BE2C (cell line): ENCODE measurements around the gene ACER3.

Experiments used
- DNase-seq: peaks from one replicate; pipeline ENCODE4 v3.0.0-alpha.2; 2020
- H3K27me3 ChIP-seq: fragments of 250-450 bp; sonication (Bioruptor Pico); 2 replicates; pipeline ENCODE4 v1.5.1; 2020; ENCODE audit warnings: mild to moderate bottlenecking
- H3K36me3 ChIP-seq: fragments of 250-450 bp; sonication (Bioruptor Pico); 2 replicates; pipeline ENCODE4 v1.5.1; 2020; ENCODE audit warnings: mild to moderate bottlenecking
- H3K4me1 ChIP-seq: fragments of 250-450 bp; sonication (Bioruptor Pico); 2 replicates; pipeline ENCODE4 v1.5.1; 2020
- H3K4me3 ChIP-seq: 2 replicates; pipeline ENCODE4 v1.5.1; 2011; ENCODE audit warnings: low read depth, low read length
- H3K9me3 ChIP-seq: fragments of 250-450 bp; sonication (Bioruptor Pico); 2 replicates; pipeline ENCODE4 v1.5.1; 2020
- CTCF ChIP-seq: IDR thresholded peaks from 2 replicates; pipeline ENCODE4 v1.5.1; 2012; ENCODE audit warnings: mild to moderate bottlenecking, low read depth, low read length

The ACER3 gene

GRCh38 chr11:76836613-76837291 is 24.0 kb upstream of the ACER3 start:
- Histone ChIP-seq H3K4me1 (no peaks in the 10 kb centered on the region), H3K36me3 (no peaks in the 10 kb centered on the region), H3K4me3 (no peak overlapping the region), H3K9me3 (no peaks in the 10 kb centered on the region), H3K27me3 (no peaks in the 10 kb centered on the region)
- TF ChIP-seq CTCF = no peak
- no peak for DNase-seq

GRCh38 chr11:76837696-76838677 is 22.7 kb upstream of the ACER3 start:
- DNase-seq = no peak
- H3K27me3 ChIP-seq = no peaks in the 10 kb centered on the region
- H3K9me3 ChIP-seq = no peaks in the 10 kb centered on the region
- TF ChIP-seq CTCF = no peak
- H3K36me3 ChIP-seq = no peaks in the 10 kb centered on the region
- no peak overlapping the region for H3K4me3 ChIP-seq
- no peaks in the 10 kb centered on the region for H3K4me1 ChIP-seq

GRCh38 chr11:76838678-76839068 is 22.0 kb upstream of the ACER3 start:
- no peaks in the 10 kb centered on the region for H3K4me1 ChIP-seq
- H3K36me3 ChIP-seq = no peaks in the 10 kb centered on the region
- no peaks in the 10 kb centered on the region for H3K9me3 ChIP-seq
- DNase-seq = peak; percentile 59
- no peak overlapping the region for H3K4me3 ChIP-seq
- H3K27me3 ChIP-seq = no peaks in the 10 kb centered on the region
- TF ChIP-seq CTCF = peak; percentile 72

- Histone ChIP-seq H3K4me3 (no peak overlapping the region), H3K4me1 (no peaks in the 10 kb centered on the region), H3K36me3 (no peaks in the 10 kb centered on the region), H3K9me3 (no peaks in the 10 kb centered on the region), H3K27me3 (no peaks in the 10 kb centered on the region)
- TF ChIP-seq CTCF = no peak
- DNase-seq = no peak
Measured at GRCh38 chr11:76839311-76839710, 21.4 kb upstream of the ACER3 start.

- TF ChIP-seq CTCF = no peak
- no peak for DNase-seq
- no peaks in the 10 kb centered on the region for H3K36me3 ChIP-seq
- H3K4me3 ChIP-seq = no peak overlapping the region
- H3K27me3 ChIP-seq = no peaks in the 10 kb centered on the region
- H3K9me3 ChIP-seq = no peaks in the 10 kb centered on the region
- no peaks in the 10 kb centered on the region for H3K4me1 ChIP-seq
Measured at GRCh38 chr11:76841923-76842452, 18.7 kb upstream of the ACER3 start.
